GM19240 (cell line): ENCODE data around the gene PI16.

Source experiments
- DNase-seq: peaks from one replicate; pipeline ENCODE4 v3.0.0; 2011; ENCODE audit warnings: low spot score; ENCODE audit not compliant: insufficient read length

Gene PI16

GRCh38 chr6:36999061-36999750 lies 44.7 kb downstream of the PI16 start:
- DNase-seq, result no peak

- DNase-seq, result no peak
These were observed 45.2 kb downstream of the PI16 start for GRCh38 chr6:36999751-37000125.

- no peak for DNase-seq
These were observed 49.8 kb downstream of the PI16 start for GRCh38 chr6:37004044-37004980.

GRCh38 chr6:37005061-37005810 lies 50.7 kb downstream of the PI16 start, which contains the start of gene FGD2:
FGD2 (plus strand) TSS chr6:37005655; CDS start chr6:37005818, 163 bp downstream.
- peak; percentile 97 for DNase-seq

- DNase-seq, result no peak
These were observed 51.5 kb downstream of the PI16 start for GRCh38 chr6:37005827-37006567.

- no peak for DNase-seq
These were observed 52.3 kb downstream of the PI16 start for GRCh38 chr6:37006793-37007339.

- no peak for DNase-seq
These were observed 53.0 kb downstream of the PI16 start for GRCh38 chr6:37007340-37008043.

GRCh38 chr6:37008484-37009465 lies 54.2 kb downstream of the PI16 start:
- no peak for DNase-seq

GRCh38 chr6:37010402-37010892 lies 55.9 kb downstream of the PI16 start:
- DNase-seq, result no peak

GRCh38 chr6:37011656-37012378 lies 57.3 kb downstream of the PI16 start:
- no peak for DNase-seq

GRCh38 chr6:37013516-37014491 lies 59.3 kb downstream of the PI16 start:
- no peak for DNase-seq
